SW 1271 (cell line): ENCODE results near the gene ADCY7.
"Not testable (repeated sequence)": the region's sequence is repeated elsewhere in the genome, so short reads cannot be mapped to it uniquely, and the experiment has no call there.

ENCODE experiments used
- DNase-seq, 2 experiments: peaks; one replicate each; lab custom pipeline; 2025; lab: John Stamatoyannopoulos, UW

Gene ADCY7

GRCh38 chr16:50266337-50267091 lies at the start of gene ADCY7:
TSS of gene ADCY7 (plus strand) at chr16:50266551. CDS start at chr16:50288180, 21,629 bp downstream.
- no peak for DNase-seq

- DNase-seq, result no peak
Observed at GRCh38 chr16:50219402-50219975, 46.9 kb upstream of the ADCY7 start.

GRCh38 chr16:50224286-50224685 lies 42.1 kb upstream of the ADCY7 start:
- DNase-seq, result no peak

GRCh38 chr16:50227120-50227519 lies 39.2 kb upstream of the ADCY7 start:
- DNase-seq, result no peak

GRCh38 chr16:50227665-50228064 lies 38.7 kb upstream of the ADCY7 start:
- no peak for DNase-seq

GRCh38 chr16:50228364-50228868 lies 37.9 kb upstream of the ADCY7 start:
- no peak for DNase-seq

- no peak for DNase-seq
Observed at GRCh38 chr16:50229149-50229726, 37.1 kb upstream of the ADCY7 start.

GRCh38 chr16:50234771-50235556 lies 31.4 kb upstream of the ADCY7 start:
- no peak for DNase-seq

GRCh38 chr16:50235581-50235980 lies 30.8 kb upstream of the ADCY7 start:
- no peak for DNase-seq

GRCh38 chr16:50238314-50238713 lies 28.0 kb upstream of the ADCY7 start:
- no peak for DNase-seq

- DNase-seq, result no peak
Observed at GRCh38 chr16:50238868-50239301, 27.5 kb upstream of the ADCY7 start.

- DNase-seq, result not testable (repeated sequence)
Observed at GRCh38 chr16:50243024-50243423, 23.3 kb upstream of the ADCY7 start.

GRCh38 chr16:50244140-50244503 lies 22.2 kb upstream of the ADCY7 start:
- no peak for DNase-seq

- no peak for DNase-seq
Observed at GRCh38 chr16:50244504-50245416, 21.6 kb upstream of the ADCY7 start.

- DNase-seq, result no peak
Observed at GRCh38 chr16:50245417-50246298, 20.7 kb upstream of the ADCY7 start.

- DNase-seq, result no peak
Observed at GRCh38 chr16:50246299-50247122, 19.8 kb upstream of the ADCY7 start.

- DNase-seq, result no peak
Observed at GRCh38 chr16:50247123-50247905, 19.0 kb upstream of the ADCY7 start.

GRCh38 chr16:50247906-50248608 lies 18.3 kb upstream of the ADCY7 start:
- DNase-seq, result no peak
